NCI-H1694 (cell line): ENCODE results near the gene NDUFB5.

Experiments
- DNase-seq: peaks from one replicate; lab custom pipeline; 2025; lab: John Stamatoyannopoulos, UW

The NDUFB5 gene

GRCh38 chr3:179604321-179605078 lies at the start of gene NDUFB5, which contains the start of gene MRPL47:
Gene NDUFB5, plus strand, starts transcription at chr3:179604794. Its CDS starts 22 bp downstream, at chr3:179604816.
Gene MRPL47, minus strand, starts transcription at chr3:179604638. Its CDS starts 14 bp downstream, at chr3:179604624.
- DNase-seq, result peak; percentile 98

- DNase-seq, result peak; percentile 74
Observed at GRCh38 chr3:179558742-179559364, 45.7 kb upstream of the NDUFB5 start.

- no peak for DNase-seq
Observed at GRCh38 chr3:179560791-179561190, 43.8 kb upstream of the NDUFB5 start.

- DNase-seq, result peak; percentile 98
Observed at GRCh38 chr3:179562591-179563270, 41.9 kb upstream of the NDUFB5 start, which contains the start of gene ACTL6A. Gene ACTL6A, plus strand, starts transcription at chr3:179562926. Its CDS starts 167 bp downstream, at chr3:179563093.

GRCh38 chr3:179563271-179563783 lies 41.3 kb upstream of the NDUFB5 start:
- DNase-seq, result peak; percentile 19

- DNase-seq, result no peak
Observed at GRCh38 chr3:179565496-179565895, 39.1 kb upstream of the NDUFB5 start.

- no peak for DNase-seq
Observed at GRCh38 chr3:179580992-179581391, 23.6 kb upstream of the NDUFB5 start.

GRCh38 chr3:179589143-179589542 lies 15.5 kb upstream of the NDUFB5 start:
- DNase-seq, result no peak

- no peak for DNase-seq
Observed at GRCh38 chr3:179590669-179591068, 13.9 kb upstream of the NDUFB5 start.

- no peak for DNase-seq
Observed at GRCh38 chr3:179591313-179591712, 13.3 kb upstream of the NDUFB5 start.

- DNase-seq, result no peak
Observed at GRCh38 chr3:179599531-179599930, 5.1 kb upstream of the NDUFB5 start.

- DNase-seq, result no peak
Observed at GRCh38 chr3:179603321-179603720, 1.3 kb upstream of the NDUFB5 start.

GRCh38 chr3:179603831-179604230 lies 763 bp upstream of the NDUFB5 start:
- DNase-seq, result no peak

- DNase-seq, result no peak
Observed at GRCh38 chr3:179606534-179607085, 2.0 kb downstream of the NDUFB5 start.

GRCh38 chr3:179608931-179609720 lies 4.5 kb downstream of the NDUFB5 start:
- no peak for DNase-seq

GRCh38 chr3:179610066-179610465 lies 5.5 kb downstream of the NDUFB5 start:
- DNase-seq, result no peak

GRCh38 chr3:179613807-179614206 lies 9.2 kb downstream of the NDUFB5 start:
- no peak for DNase-seq

GRCh38 chr3:179615458-179616173 lies 11.0 kb downstream of the NDUFB5 start:
- DNase-seq, result no peak

GRCh38 chr3:179622023-179622422 lies 17.4 kb downstream of the NDUFB5 start:
- no peak for DNase-seq

- no peak for DNase-seq
Observed at GRCh38 chr3:179624451-179624850, 19.9 kb downstream of the NDUFB5 start.
